Brain pericyte (primary cell): ENCODE results near the gene OR5B3.
"Not testable (repeated sequence)": the region's sequence is repeated elsewhere in the genome, so short reads cannot be mapped to it uniquely, and the experiment has no call there.

Source experiments
- DNase-seq: peaks from one replicate; pipeline ENCODE4 v3.0.0-alpha.2; 2012; ENCODE audit warnings: low read depth, low spot score

Gene OR5B3

DNA sequence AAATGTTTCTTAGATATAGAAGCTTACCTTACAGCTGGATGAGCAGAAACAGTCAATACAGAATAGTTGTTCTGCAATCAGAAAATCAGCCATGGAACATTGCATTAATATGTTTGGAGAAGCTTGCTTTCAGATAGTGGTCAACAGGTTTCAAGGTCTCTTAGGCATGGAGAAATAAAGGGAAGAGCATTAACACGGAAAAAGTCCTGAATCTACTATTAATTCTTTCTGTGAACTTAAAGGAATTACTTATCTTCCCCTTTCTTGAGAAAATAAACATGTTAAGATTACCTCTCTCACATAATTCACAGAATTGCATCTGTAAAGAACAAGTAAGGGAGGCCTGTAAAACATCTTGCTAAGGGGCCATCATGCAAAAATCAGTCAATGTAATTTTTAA is at the start of gene OR5B3:
Gene OR5B3, minus strand, starts transcription at position 101 of the 400 bp plus-strand sequence. CDS start 3,465 bp downstream, outside the sequence.
- no peak for DNase-seq

- no peak for DNase-seq
Measured at GRCh38 chr11:58451585-58451984, 44.9 kb upstream of the OR5B3 start.

GRCh38 chr11:58446294-58446693 is 39.6 kb upstream of the OR5B3 start:
- DNase-seq: no peak

DNA sequence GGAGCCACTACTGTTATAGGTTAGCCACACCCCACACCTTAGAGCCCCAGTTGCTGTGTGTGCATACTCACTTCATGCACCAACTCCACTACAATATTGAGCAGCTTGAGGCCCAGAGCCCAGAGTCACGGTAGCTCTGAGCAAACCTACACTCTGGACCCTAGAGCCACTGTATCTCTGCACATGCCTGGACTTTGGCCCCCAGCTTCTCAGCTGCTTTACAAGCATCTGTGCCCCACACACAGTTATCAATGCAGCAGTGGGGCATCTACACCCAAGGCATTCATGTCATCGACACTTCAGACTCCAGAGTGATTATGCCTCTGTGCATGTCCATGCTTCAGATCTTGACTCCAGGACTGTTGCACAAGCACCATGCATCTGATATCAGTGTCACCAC is 37.6 kb upstream of the OR5B3 start:
- no peak for DNase-seq

- no peak for DNase-seq
Measured at GRCh38 chr11:58442136-58442535, 35.5 kb upstream of the OR5B3 start, which contains the start of gene OR5B12. Gene OR5B12 (minus strand): TSS chr11:58442236. CDS start chr11:58440151, 2,085 bp downstream.

- no peak for DNase-seq
Measured at GRCh38 chr11:58438486-58438885, 31.8 kb upstream of the OR5B3 start.

DNA sequence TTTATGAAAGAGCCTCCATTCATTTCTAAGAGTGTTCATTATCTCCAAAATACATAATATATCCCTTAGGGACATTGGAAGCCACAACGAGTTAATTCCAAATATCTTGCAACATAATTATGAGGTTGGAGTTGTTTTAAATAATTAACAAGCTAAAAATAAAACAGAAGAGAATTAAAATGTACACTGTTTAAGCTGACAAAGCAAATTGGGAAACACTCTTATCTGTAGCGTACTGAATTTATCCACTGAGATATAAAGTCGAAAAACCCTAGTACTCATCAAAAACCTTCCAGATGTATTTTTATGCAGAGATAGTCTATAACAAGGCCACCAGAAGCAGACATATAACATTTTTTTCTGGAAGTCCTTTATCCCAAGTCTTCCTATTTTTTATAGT is 27.5 kb upstream of the OR5B3 start:
- no peak for DNase-seq

DNA sequence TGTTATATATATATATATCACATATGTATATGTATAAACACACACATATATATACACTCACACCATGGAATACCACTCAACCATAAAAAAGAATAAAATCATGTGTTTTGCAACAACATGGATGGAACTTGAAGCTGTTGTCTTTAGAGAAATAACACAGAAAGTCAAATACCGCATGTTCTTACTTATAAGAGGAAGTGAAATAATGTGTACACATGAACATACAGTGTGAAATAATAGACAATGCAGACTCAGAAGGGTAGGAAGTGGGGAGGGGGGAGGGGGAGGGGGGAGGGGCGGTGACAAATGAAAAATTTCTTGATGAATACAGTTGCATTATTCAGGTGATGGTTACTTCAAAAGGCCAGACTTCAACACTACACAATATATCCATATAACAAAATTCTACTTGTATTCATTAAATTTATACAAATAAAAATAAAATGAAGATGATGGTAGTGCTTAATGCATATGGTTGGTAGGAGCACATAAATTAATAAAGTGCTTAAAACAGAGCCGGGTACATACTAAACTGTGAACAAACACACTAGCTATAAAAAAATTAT is 27.0 kb upstream of the OR5B3 start:
- no peak for DNase-seq

DNA sequence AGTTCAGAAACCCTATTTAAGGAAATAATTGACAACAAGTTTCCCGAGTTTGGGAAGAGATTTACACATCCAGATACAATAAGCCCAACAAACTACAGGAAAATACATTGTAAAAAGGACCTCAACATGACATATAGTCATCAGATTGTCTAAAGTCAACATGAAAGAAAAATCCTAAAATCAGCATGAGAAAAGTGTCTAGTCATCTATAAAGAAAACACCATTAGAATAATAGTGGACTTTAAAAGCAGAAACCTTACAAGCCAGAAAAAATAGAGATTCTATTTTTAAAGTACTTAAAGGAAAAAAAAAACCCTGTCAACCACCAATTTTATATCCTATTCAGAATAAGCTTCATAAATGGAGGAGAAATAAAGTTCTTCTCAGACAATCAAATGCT is 22.6 kb upstream of the OR5B3 start:
- no peak for DNase-seq

DNA sequence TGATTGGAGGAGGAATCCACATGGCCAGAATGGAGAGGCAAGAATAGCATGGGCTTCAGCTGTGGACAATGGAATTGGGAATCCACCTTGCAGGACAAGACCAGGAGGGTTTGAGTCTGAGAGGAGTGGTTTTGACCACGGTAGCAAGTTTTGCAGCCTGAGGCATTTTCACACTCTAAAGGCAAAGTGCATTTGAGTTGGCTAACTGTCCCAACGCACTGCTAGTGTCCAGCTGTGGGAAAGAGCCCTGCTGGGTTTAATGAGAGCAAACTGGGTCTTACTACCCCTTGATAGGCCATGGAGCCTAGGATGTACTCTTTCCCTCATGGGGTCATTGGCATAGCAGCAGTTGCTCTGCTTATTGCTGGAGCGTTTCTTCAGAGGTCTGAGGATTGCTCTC is 21.3 kb upstream of the OR5B3 start, which contains the start of gene OR5B2:
Gene OR5B2, minus strand, starts transcription at position 101 of the 400 bp plus-strand sequence. CDS start 4,860 bp downstream, outside the sequence.
- no peak for DNase-seq

DNA sequence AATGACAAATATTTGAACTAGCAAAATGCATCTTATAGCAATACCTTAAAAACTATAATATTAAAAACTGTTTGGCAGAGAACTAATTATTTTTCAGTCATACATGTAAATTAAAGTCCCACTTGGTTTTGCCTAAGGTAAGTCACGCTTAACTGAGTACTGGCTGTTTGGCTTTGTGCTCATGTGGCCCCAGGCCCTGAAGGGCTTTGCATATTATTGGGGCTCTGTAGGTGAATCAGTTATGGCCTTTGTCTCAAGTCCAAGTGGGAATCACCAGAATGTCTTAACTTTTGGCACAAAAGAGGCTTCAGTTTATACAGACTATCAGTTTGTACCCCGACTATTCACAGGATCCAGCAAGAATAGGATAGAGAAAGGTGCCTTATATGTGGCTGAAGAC is 7.1 kb downstream of the OR5B3 start:
- DNase-seq: not testable (repeated sequence)

GRCh38 chr11:58395581-58395980 is 11.1 kb downstream of the OR5B3 start:
- no peak for DNase-seq

- DNase-seq: no peak
Measured at GRCh38 chr11:58394195-58394594, 12.5 kb downstream of the OR5B3 start.

DNA sequence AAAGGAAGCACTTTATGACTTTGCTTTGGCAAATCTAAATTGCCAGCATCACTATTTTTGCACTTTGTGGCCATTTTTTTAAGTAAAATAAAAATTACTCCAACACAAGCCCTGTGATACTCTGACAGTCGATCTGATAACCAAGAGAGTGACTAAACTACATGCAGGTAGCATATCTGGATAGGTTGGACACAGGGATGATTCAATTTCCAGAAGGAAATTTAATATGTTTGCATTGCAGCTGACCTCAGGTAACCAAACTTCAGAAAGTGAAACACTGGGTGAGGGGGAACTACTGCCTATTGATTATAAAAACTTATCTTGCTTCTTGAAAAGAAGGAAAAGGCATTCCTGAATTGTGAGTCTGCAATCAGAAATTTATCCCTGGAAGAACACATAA is 13.9 kb downstream of the OR5B3 start:
- DNase-seq: no peak

- DNase-seq: no peak
Measured at GRCh38 chr11:58391879-58392278, 14.8 kb downstream of the OR5B3 start.

DNA sequence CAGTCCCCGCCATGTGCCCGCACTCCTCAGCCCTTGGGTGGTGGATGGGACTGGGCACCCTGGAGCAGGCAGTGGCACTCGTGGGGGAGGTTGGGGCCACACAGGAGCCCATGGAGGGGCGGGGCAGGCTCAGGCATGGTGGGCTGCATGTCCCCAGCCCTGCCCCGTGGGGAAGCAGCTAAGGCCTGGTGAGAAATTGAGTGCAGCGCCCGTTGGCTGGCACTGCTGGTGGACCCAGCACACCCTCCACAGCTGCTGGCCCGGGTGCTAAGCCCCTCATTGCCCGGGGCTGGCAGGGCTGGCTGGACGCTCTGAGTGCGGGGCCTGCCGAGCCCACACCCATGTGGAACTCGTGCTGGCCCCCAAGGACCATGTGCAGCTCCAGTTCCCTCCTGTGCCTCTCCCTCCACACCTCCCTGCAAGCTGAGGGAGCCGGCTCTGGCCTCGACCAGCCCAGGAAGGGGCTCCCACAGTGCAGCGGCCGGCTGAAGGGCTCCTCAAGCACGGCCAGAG is 16.1 kb downstream of the OR5B3 start:
- DNase-seq: no peak

GRCh38 chr11:58358969-58359368 is 47.7 kb downstream of the OR5B3 start, which contains the start of gene OR5B17:
Gene OR5B17 (minus strand): TSS chr11:58359069. CDS start chr11:58359069, 0 bp downstream.
- no peak for DNase-seq

GRCh38 chr11:58354727-58355126 is 51.9 kb downstream of the OR5B3 start:
- DNase-seq: no peak
